Heart left ventricle (tissue), 16 donors: ENCODE measurements around the gene MGA. TPM values are rescaled to one million over a fixed set of nuclear protein-coding genes. Genes with fewer than 3 reads are reported as not detected.
A peak's percentile ranks its signal among the peaks of the same experiment; 100 is the strongest.

Experiments
- ATAC-seq, 4 donors: fragments of 200-7000 bp; cut with Tn5 transposase; one replicate each; pipeline ENCODE4 v1.9.1; 2020 to 2022; ENCODE audit warnings: moderate library complexity in 4 of 4, mild to moderate bottlenecking in 3 of 4, moderate number of reproducible peaks in 1 of 4
- DNase-seq, 5 donors: peaks; one replicate each; pipeline ENCODE4 v3.0.0-alpha.2; 2020
- H3K27ac ChIP-seq, 12 donors: fragments of 200-600 bp; sonication (generic) in 4 of 12; one replicate each; pipeline versions ENCODE4 v1.5.0 to v1.8.0; 2016 to 2022; ENCODE audit warnings: mild to moderate bottlenecking in 2 of 12
- H3K27me3 ChIP-seq, 9 donors: fragments of 200-600 bp; sonication (generic) in 2 of 9; one replicate each; pipeline versions ENCODE4 v1.5.1 to v1.8.0; 2016 to 2022; ENCODE audit warnings: mild to moderate bottlenecking in 3 of 9
- H3K36me3 ChIP-seq, 9 donors: fragments of 200-600 bp; sonication (generic) in 2 of 9; one replicate each; pipeline versions ENCODE4 v1.5.0 to v1.8.0; 2018 to 2022; ENCODE audit warnings: mild to moderate bottlenecking in 2 of 9
- H3K4me1 ChIP-seq, 12 donors: fragments of 200-600 bp; sonication (generic) in 4 of 12; one replicate each; pipeline versions ENCODE4 v1.5.0 to v1.8.0; 2016 to 2022; ENCODE audit warnings: mild to moderate bottlenecking in 3 of 12
- H3K4me3 ChIP-seq, 12 donors: fragments of 200-600 bp; sonication (generic) in 4 of 12; one replicate each; pipeline versions ENCODE4 v1.5.0 to v1.8.0; 2017 to 2022; ENCODE audit warnings: mild to moderate bottlenecking in 9 of 12, moderate library complexity in 4 of 12
- H3K9me3 ChIP-seq, 12 donors: fragments of 200-600 bp; sonication (generic) in 4 of 12; one replicate each; pipeline versions ENCODE4 v1.5.0 to v1.8.0; 2016 to 2022; ENCODE audit warnings: mild to moderate bottlenecking in 1 of 12
- POLR2A ChIP-seq, 2 donors: fragments of 450-650 bp; IDR thresholded peaks; one replicate each; pipeline ENCODE4 v1.6.1; 2017; ENCODE audit warnings: antibody characterized with exemption in 2 of 2, mild to moderate bottlenecking in 2 of 2, moderate library complexity in 2 of 2
- WGBS, 4 donors: extraction: QIAGEN DNeasy Blood & Tissue Kit in 2 of 4; methylation state at CpG; one replicate each; pipeline versions ENCODE4 v1.1.5 to v1.1.7; 2013 to 2018; 5-methylcytosine and 5-hydroxymethylcytosine counted together
- intact Hi-C, 10 donors: fragments of 100-400 bp; cut with DNase I; formaldehyde crosslinking; loops; one replicate each; pipeline versions ENCODE4 v1.11.1 to v1.14.2; 2022
- polyA plus RNA-seq, 2 donors: library from polyadenylated mRNA; stranded (reverse); fragments of 200-250 nt; gene quantifications; one replicate each; pipeline ENCODE4 v1.2.3, GENCODE V29; 2013
- total RNA-seq, 9 donors: library from RNA; depleted of rRNA in 2 of 9; stranded (reverse); fragments of >200 nt in 2 of 9; fragmentation: NEBNext Ultra II Directional in 3 of 9; extraction: Animal tissue kit (Norgen Biotek cat#: 25700) in 3 of 9; gene quantifications; one replicate each; pipeline versions ENCODE4 v1.1.0 to v1.2.4, GENCODE V29; 2016 to 2023
- TF ChIP-seq, protein P1 (sequence below), 12 donors: fragments of 200-600 bp; sonication (generic) in 4 of 12; IDR thresholded peaks; one replicate each; pipeline versions ENCODE4 v1.5.0 to v1.8.0; 2018 to 2022; ENCODE audit warnings: antibody characterized with exemption in 12 of 12, mild to moderate bottlenecking in 5 of 12
- donor health status: ischemic (EF 13 %, LVEDD 7.1; RV severe dilation, severe dysfunction).
- donor health status: healthy with polysubstance abuse.
- donor health status: DM: no; HTN: yes; CAD: no.
- donor health status: DM: no; HTN: no; CAD: no.
- donor health status: ischemic (EF 25% LVEDD 6.9; RV normal size, moderate dysfunction).
- donor health status: ischemic (EF 25% LVEDD 5.7; RV mildly dilated, moderate dysfunction).
- donor health status: healthy.
- donor health status: DM: yes; HTN: yes; CAD: no.
- donor health status: ischemic (EF 35%, LVEDD 5.7; RV mildly dilated, moderate dysfunction).
- donor health status: nonischemic (EF 11% LVEDD 7.7; RV severe dilation, severe dysfunction).
- donor health status: DM: yes; HTN: yes; CAD: no.
- donor health status: PGD.
- donor health status: ischemic (EF 29% LVEDD 5.4; RV normal size, mild dysfunction).
- donor health status: nonischemic (EF 23%, LVEDD 6.1; RV moderate dilation, normal function).

Gene MGA
- total and polyA plus RNA-seq, 11 donors, result 5.3 to 58.7 (median 34.5) TPM

DNA sequence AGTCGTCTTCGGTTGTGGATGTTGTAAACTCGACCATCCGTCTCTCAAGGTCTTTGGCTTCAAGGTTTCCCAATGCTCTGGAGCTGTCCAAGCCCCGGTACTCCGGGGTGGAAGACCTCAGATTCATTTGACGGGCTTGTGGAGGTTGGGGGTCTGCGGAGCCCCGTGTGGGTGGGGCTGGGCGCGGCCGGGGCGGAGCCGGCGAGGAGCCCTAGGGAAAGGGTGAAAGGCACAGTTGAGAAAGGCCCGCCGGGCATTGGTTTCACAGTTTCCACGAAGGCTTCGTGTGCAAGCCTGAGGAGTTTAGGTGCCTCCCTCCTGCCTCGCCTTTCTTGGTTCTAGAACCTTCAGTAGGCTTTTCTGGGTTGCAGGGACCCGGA is 360 bp upstream of the MGA start:
- Histone ChIP-seq H3K4me1 (peaks cover 0 to 53% (median 23%) of the 10 kb centered on the region in 12 donors), H3K36me3 (no peaks in the 10 kb centered on the region), H3K27ac (peak overlapping the region in 11 of 12 donors; percentile 59 to 92 (median 79)), H3K27me3 (no peaks in the 10 kb centered on the region), H3K4me3 (peak overlapping the region; percentile 29 to 77 (median 64)), H3K9me3 (no peaks in the 10 kb centered on the region)
- ATAC-seq (peak in 3 of 4 donors; percentile 3 to 15 (median 11)), DNase-seq (no peak)
- TF ChIP-seq, protein P1, sequence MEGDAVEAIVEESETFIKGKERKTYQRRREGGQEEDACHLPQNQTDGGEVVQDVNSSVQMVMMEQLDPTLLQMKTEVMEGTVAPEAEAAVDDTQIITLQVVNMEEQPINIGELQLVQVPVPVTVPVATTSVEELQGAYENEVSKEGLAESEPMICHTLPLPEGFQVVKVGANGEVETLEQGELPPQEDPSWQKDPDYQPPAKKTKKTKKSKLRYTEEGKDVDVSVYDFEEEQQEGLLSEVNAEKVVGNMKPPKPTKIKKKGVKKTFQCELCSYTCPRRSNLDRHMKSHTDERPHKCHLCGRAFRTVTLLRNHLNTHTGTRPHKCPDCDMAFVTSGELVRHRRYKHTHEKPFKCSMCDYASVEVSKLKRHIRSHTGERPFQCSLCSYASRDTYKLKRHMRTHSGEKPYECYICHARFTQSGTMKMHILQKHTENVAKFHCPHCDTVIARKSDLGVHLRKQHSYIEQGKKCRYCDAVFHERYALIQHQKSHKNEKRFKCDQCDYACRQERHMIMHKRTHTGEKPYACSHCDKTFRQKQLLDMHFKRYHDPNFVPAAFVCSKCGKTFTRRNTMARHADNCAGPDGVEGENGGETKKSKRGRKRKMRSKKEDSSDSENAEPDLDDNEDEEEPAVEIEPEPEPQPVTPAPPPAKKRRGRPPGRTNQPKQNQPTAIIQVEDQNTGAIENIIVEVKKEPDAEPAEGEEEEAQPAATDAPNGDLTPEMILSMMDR (IDR thresholded peaks at IDR 0.05), result no peak
- no peak for TF ChIP-seq POLR2A (IDR thresholded peaks at IDR 0.05)
- WGBS, 4 donors, result 10 to 18% (median 11%) methylated on average over 7 to 21 of the region's 21 CpGs
- intact Hi-C loops, result loop anchor here in 3 of 10 donors (5.0 to 10.0 kb wide), 3 partner anchors 38 to 55 kb away; no protein-coding TSS in a partner anchor

GRCh38 chr15:41661078-41661517 is 893 bp downstream of the MGA start:
- Histone ChIP-seq H3K36me3 (no peaks in the 10 kb centered on the region), H3K27me3 (no peaks in the 10 kb centered on the region), H3K27ac (peak overlapping the region in 10 of 12 donors; percentile 54 to 92 (median 80)), H3K4me3 (peak overlapping the region; percentile 34 to 77 (median 64)), H3K4me1 (peaks cover 0 to 58% (median 24%) of the 10 kb centered on the region in 12 donors), H3K9me3 (no peaks in the 10 kb centered on the region)
- no peak for DNase-seq
- TF ChIP-seq POLR2A (IDR thresholded peaks at IDR 0.05), result no peak
- TF ChIP-seq, protein P1 (IDR thresholded peaks at IDR 0.05), result no peak
- WGBS, 4 donors, result 2 to 5% (median 2%) methylated on average over 9 of the region's 9 CpGs
- intact Hi-C loops, result loop anchor here in 3 of 10 donors (5.0 to 10.0 kb wide), 3 partner anchors 39 to 56 kb away; no protein-coding TSS in a partner anchor
- ATAC-seq, result no peak

DNA sequence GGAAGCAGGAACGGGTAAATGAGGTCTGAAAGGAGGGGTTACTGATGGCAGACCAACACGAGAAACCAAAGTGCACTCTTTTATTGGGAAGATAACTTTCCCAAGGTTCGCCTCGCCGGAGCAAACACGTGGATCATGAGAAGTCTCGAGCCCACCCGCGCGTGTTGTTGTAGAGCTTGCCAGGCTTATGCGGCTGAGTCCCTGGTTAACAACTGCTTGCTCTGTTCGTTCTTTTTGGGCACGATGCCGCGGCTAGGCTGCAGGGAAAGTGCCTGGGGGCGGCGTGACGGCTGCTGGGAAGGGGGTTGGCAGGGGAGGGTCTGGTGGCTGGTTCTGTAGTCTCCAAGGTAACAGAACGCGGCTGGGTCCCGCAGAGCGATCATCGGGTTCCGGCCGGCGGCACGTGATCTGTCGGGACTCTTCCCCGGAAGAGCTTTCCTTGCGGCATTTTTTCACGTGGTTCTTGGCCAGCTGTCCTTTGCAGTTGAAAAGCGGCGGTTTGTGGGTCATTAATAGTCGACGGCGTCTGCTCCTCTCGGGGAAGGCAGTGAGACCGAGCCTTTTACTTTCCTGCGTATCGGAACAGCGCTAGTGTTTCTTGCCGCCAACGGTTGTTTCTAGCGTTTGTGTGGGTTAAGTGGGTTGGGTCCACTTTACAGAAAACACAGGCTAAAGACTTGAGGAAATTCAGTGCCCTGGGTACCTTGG is 1.5 kb downstream of the MGA start:
- DNase-seq (peak; percentile 70 to 83 (median 78)), ATAC-seq (peak; percentile 41 to 66 (median 60))
- 0 to 3% (median 0%) methylated on average over 36 to 44 of the region's 44 CpGs for WGBS, 4 donors
- Histone ChIP-seq H3K36me3 (no peaks in the 10 kb centered on the region), H3K4me3 (peak overlapping the region; percentile 34 to 77 (median 64)), H3K27ac (peak overlapping the region in 11 of 12 donors; percentile 51 to 92 (median 59)), H3K4me1 (peaks cover 0 to 58% (median 24%) of the 10 kb centered on the region in 12 donors), H3K27me3 (no peaks in the 10 kb centered on the region), H3K9me3 (no peaks in the 10 kb centered on the region)
- TF ChIP-seq, protein P1 (IDR thresholded peaks at IDR 0.05), result no peak
- TF ChIP-seq POLR2A (IDR thresholded peaks at IDR 0.05), result no peak
- intact Hi-C loops, result loop anchor here in 3 of 10 donors (5.0 to 10.0 kb wide), 3 partner anchors 39 to 57 kb away; no protein-coding TSS in a partner anchor

DNA sequence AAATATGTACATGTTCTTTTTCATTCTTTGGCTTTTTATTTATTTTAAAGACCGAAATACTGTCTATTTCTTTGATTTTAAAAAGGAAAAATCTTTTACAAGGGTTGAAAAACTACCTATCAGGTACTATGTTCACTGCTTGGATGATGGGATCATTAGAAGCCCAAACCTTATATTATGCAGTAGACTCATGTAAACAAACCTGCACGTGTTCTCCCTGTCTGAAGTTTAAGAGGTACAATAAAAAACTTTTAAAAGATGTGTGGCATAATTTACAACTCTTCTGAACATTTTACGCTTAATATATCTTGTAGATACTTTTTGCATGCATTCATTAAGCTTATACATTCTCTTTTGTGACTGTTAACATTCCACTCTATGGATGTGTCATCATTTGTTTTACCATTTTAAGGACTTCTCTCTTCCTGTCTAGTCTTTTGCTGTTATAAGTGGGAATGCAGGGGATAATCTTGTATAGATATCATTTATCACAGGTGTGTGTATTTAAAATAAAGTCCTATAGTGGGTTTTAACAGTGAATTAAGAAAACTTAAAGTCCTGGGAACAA is 6.2 kb downstream of the MGA start:
- ATAC-seq (no peak), DNase-seq (no peak)
- Histone ChIP-seq H3K9me3 (no peaks in the 10 kb centered on the region), H3K27ac (no peak overlapping the region), H3K4me1 (peaks cover 0 to 48% (median 13%) of the 10 kb centered on the region in 12 donors), H3K27me3 (no peaks in the 10 kb centered on the region), H3K4me3 (no peak overlapping the region), H3K36me3 (peaks cover 0 to 10% (median 7%) of the 10 kb centered on the region in 9 donors)
- TF ChIP-seq, protein P1 (IDR thresholded peaks at IDR 0.05), result no peak
- TF ChIP-seq POLR2A (IDR thresholded peaks at IDR 0.05), result no peak
- WGBS, 4 donors, result 86 to 90% (median 88%) methylated on average over 3 of the region's 3 CpGs
- intact Hi-C loops, result loop anchor here in 1 of 10 donors (10.0 kb wide), 1 partner anchor 62 kb away; no protein-coding TSS in a partner anchor
